ENCODE data around the gene KCNK10. TPM values are rescaled to one million over a fixed set of nuclear protein-coding genes. Genes with fewer than 3 reads are reported as not detected.

Gene KCNK10
- total RNA-seq, 1 donor from 2014 or later: not detected

DNA sequence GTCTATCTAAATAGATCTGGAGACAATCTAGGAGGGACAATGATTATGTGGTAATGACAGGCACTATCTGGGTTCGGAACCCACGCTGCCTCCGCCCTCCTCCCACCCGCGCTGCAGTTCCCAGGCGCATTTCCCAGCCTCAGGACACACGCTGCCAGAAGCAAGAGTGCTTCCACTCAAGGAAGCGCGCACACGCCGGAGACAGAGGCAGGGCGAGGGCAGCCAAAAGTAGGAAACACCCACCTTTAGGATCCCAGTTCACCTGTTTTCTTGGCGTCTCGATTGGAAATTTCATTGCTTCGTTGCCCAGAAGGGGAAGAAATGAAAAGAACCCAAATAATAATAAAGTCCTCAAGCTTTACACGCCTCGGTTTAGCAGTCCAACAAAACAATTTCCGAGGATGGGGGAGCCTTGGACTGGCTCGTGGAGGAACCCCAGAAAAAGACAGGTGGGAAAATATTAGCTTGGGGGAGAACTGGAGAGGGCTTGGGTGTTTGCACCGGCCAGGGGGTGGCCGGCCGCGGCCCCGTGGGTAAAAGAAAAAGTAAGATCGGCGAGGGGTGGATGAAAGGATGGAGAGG lies 474 bp downstream of the KCNK10 start:
- DNase-seq (ENCODE audit: low spot score) (no peak), ATAC-seq (no peak)

DNA sequence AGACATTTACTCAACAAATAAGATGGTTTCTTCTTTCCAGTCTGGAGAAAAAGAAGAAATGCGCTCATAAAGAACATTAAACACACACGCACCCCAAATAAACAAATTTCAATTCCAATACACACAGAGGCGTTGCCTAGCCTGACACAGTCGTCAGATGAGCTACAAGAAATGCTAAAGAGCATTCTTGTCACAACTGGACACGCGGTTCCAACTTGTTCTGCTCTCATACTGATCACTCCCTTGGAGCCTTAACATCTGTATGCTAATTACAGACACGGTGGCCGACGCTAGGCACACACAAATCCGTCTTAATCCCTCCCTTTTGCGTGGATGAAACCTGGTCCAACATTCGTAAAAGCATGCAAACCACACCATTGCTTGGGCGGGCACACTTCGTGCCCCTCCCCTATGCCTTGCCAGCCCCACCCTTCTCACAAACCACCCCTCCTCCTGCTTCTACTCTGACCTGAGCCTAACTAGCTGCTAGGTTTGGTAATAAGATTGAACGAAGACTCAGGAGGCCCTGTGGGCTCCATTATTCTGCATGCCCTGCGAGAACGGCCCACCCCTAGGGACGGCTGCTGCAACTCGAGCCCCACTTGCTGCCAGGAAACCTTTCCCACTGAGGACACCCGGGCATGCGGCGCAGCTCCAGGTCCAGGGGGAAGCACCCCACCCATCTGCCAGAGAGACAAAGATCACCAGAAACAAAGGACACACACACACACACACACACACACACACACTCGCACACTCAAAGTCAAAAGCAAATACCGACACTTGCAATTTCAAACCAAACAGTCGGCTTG lies 1.2 kb downstream of the KCNK10 start:
- DNase-seq (ENCODE audit: low spot score) (no peak), ATAC-seq (no peak)

DNA sequence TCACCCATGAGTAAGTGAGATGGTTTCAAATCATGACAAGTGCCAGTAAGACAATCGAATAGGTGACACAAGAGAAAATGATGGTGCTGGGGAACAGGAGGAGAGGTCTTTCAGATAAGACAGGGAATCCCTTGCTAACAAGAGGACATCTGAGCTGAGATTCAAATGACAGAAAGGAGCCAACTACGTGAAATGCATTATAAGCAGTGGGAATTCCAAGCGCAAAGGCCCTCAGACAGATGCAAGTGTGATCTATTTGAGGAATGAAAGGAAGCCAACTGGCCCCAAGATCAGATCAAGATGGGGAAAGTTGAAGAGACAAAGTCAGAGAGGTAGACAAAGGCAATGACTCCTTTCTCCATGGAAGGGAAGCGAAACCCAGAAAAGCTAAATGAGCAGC lies 4.7 kb downstream of the KCNK10 start:
- ATAC-seq (no peak), DNase-seq (ENCODE audit: low spot score) (no peak)

DNA sequence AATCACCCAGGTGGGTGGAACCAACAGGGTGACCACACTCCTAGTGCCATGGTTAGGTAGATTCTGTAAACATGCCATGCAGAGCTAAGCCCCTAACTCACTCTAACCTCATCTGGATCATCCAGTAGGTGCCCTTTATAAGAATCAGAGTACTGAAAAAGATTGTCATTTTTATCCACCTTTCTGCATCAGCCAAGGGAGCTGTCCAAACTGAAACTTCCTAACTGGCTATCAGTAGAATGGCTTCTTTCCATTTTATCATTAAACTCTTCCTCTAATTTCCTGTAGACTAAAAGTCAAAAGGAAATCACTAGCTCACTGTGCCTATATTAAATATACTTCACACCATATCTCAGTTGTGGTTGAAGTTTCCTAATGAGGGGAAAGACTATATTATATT lies 6.5 kb downstream of the KCNK10 start:
- no peak for DNase-seq (ENCODE audit: low spot score)
- no peak for ATAC-seq

DNA sequence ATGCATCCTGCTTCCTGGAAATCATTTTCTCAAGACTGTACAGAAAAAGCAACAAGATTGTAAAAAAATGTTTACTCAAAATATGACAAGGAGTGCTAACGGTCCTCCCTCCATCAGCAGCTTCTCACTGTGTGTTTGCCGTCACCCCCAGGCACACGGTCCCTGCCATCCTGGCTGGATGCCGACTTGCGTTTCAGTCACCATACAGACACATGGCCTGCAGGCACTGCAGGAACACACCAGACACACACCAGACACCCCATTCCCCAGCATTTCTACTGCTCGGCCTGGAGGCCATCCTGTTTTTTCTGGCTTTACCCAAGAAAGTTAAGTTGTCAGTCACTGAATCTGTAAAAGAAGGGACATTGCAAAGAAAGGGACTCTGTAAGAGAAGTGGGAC lies 10.8 kb downstream of the KCNK10 start:
- ATAC-seq (no peak), DNase-seq (ENCODE audit: low spot score) (no peak)

DNA sequence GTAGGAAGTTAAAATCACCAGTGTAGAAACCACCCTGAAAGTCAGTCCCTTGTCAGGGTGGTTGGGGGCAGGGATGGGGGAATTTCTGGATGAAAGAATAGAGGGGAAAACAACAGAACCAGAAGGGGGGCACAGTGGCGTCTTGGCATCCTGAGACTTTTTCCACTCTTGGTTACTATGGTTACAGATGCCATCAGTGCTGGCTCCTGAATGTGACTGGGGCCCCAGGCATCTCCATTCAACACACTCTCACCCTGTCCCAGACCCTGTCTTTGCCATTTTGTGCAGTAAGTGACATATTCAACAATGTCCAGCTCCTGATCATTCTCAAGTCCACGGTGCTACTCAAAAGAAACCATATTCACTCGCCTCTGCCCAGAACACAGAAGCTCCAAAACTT lies 11.3 kb downstream of the KCNK10 start:
- DNase-seq (ENCODE audit: low spot score) (no peak), ATAC-seq (no peak)

DNA sequence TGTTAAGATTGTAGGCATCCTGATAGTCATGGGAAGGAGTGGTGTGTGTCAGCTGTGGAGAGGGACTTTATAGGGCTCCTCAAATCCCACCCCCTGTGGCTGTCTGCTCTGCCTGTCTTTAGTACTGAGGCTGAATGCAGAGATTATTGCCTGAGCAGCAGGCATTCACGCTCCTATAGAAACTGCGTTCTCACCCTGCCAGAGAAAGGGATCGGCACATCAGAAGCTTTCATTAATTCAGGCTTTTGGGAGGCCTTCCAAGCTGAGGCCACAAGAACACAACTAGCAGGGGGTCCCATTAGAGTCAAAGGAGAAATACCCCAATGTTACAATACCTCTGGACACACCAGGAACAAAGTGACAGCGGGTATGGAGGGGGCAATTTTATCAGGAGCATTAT lies 12.6 kb downstream of the KCNK10 start:
- ATAC-seq: no peak

DNA sequence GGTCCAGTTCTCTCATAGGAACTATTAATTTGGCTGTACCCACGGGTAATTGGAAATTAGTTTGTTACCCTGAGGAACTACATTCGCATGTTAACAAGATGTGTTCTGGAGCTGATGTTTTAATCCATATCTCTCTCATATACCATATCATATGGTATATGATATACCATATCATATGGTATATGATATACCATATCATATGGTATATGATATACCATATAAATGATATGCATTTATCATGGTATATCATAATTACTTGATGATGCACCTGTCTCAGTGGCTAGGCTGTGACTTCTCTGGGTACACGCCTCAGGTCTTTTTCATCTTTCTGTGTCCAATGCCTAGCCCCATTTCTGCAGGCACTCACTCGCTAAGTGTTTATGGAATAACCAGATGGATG lies 13.0 kb downstream of the KCNK10 start:
- ATAC-seq (no peak), DNase-seq (ENCODE audit: low spot score) (no peak)

More for the DNA sequence above, 12.6 kb downstream of the KCNK10 start:
- no peak for DNase-seq (ENCODE audit: low spot score)

DNA sequence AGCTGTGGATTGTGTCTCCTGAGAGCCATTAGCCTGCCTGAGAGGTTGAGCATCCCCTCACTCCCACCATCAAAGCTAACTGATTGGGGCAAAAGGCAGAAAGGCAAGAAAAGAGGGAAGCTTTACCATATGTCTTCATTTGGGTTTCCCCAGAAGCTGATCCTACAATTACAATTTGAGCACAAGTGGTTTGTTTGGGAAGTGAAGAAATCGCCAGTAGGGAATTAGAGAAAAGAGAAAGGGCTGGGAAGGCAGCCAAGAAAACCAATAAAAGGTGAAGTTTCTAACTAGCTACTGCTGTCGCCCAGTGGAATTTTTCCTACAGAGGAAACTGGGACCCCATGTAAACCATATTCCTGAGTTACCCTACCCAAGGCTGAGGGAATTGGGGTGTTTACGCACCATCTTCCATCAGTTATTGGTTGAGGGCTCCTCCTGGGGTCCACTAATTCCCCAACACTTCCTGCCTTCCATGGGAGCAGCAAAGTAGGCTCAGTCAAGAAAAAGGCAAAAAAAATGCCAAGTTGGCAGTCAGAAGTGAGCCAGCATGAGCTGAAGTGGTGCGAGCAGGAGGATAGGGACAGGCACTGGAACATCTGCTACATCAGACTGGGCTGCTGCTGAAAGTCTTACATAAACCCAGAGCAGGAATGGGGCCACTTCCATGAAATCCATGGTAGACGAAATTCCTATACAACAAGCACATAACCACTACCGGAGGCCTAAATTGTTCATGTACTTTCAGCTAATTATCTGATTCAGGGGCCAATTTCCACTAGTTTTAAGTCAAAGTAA lies 17.3 kb downstream of the KCNK10 start:
- ATAC-seq: peak; percentile 39
- DNase-seq (ENCODE audit: low spot score): no peak

DNA sequence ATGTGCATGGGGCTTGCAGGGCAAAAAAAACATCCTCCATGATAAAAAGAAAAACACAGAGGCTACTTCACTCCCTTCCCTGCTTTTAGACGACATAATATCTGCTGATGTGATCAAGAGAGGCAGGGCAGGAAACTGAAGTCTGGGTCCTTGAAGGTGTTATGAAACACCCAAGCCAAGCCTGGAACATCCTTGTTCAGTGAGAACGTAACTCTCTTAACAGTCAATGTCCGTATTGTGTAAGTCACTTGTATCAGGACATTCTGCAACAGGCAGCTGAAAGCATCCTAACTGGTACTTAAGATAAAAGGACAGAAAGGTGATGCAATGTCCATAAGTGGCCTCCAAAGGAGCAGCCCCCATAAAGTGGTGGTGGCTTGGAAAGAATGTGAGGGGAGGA lies 20.0 kb downstream of the KCNK10 start:
- DNase-seq (ENCODE audit: low spot score) (no peak), ATAC-seq (no peak)

DNA sequence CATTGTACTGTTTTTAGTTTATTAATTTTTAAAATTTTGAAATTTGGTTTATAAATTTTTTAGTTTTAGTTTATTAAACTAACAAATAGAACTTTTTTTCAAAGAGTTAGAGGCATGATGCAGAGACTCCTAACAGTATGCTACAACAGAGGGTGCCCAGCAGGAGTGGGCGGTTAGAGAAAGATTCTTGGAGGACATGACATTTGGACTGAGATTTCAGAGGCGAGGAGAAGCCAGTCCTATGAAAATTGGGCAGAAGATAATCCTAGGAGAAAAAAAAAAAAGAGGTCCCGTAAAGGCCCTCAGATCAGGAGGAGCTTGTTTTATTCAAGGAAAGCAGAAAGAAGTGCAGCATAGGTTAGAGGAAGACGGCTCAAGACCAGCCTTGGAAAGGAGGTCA lies 21.7 kb downstream of the KCNK10 start:
- ATAC-seq: no peak

DNA sequence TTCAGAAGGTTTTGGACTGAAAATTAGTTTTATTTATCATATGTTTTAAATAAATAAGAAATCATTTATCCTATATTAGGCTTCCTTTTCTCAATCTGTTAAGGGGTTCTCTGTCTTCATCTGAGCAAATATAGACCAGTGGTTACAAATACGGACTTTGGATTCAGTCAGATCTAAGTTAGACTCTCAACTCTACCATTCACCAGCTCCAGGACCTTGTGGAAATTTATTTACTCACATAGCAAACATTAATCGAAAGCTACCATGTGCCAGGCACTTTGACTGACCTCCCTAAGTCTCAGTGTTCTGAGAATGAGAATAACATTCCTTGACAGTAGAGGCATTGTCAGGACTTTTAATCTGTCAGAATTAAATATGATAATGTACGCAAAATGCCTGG lies 22.3 kb downstream of the KCNK10 start:
- ATAC-seq: peak; percentile 90
- DNase-seq (ENCODE audit: low spot score): no peak

More for the DNA sequence above, 21.7 kb downstream of the KCNK10 start:
- no peak for DNase-seq (ENCODE audit: low spot score)

DNA sequence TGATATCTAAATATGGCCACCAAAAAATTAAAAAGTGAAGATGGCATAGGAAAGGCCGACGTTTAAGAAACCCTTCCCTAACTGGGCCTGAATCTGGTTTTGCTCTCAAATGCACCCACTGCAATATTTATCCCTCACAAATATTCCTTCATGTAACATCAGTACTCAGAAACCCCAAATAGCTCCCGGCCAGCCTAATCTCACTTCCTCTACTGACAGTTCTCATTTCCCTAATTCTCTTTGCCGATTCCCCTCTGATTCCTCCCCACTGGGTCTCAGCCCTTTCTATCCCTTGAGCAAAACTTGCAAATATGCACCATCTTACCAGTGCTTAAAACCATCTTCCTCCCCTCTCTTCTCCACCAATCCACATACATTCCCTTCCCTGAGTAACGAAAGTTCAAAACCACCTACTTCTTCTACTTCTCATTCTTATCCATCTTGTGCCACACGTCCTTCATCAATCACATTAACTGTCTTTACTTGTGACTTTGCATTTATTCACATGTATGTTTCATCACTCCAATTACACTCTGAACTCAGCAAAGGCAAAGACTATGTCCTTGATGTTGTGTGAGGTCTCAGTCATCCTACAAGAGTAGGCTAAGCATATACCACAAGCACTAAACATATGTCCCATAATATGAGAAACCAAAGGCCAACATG lies 23.1 kb downstream of the KCNK10 start:
- no peak for DNase-seq (ENCODE audit: low spot score)
- ATAC-seq: peak; percentile 23

DNA sequence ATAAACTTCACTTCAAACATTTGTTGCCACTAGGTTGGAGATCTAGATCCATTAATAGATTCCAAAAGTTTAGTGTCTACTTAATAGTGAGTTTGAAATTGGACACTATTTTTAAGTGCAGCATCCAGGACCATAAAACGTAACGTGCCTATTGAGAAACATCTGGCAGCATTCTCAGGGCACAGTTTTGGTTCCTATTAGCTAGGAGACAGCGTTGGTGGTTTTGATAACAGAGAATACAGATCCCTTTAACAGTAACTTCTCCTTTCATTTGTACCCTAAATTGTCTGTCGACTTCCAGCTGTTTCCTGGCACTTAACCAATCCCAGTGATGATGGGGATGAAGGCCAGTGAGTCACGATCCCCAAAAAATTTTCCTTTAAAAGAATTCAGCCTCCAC lies 25.8 kb downstream of the KCNK10 start:
- peak; percentile 64 for ATAC-seq
- no peak for DNase-seq (ENCODE audit: low spot score)

DNA sequence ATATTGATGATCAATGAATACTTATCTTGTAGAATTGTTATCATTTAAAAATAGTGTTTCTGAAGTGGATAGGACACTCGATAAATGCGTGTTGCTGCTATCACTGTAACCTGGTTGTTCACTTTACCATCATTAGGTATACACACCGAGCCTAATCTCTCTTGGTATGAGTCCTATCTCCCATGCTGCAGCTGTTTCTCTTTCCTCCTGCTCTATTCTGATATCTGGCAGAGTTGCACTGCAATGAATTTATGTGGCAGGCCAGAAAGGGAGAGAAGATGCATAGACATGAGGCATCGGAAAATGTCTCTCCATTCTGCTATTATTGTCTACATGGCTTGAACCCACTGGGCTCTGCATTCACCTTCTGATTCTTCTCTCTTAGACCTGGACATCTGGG lies 26.7 kb downstream of the KCNK10 start:
- no peak for DNase-seq (ENCODE audit: low spot score)
- no peak for ATAC-seq

DNA sequence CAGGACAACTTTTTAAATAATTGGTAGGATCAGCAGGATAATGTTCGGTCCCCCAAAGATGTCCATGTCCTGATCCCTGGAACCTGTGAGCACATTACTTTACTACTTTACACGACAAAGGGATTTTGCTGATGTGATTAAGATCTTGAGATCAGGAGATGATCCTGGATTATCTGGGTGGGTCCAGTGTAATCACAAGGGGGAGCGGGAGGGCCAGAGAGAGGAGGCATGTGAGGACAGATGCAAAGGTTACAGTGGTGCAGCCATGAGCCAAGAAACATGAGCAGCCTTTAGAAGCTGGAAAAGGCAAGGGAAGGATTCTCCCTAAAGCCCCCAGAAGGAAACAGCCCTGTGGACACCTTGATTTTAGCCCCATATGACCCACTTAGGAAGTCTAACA lies 33.1 kb downstream of the KCNK10 start:
- ATAC-seq: no peak
- no peak for DNase-seq (ENCODE audit: low spot score)

DNA sequence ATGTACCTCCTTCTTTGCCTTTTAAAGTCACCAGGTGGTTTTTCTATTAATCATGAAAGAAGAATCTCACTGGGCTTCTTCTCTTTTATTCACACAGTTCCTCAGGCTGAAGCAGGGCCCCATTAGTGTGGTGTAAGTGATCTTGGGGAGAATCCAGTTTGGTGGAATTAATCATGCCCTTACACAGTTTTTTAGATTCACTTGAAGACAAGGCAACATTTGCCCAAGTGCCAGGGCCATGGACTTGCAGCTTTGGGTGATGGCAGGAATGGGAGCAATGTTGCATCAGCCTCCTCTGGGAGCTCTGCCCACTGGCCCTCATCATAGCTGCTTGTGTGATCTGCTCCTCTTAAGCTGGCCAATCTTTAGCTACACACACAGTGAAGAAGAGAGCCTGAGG lies 33.8 kb downstream of the KCNK10 start:
- ATAC-seq (peak; percentile 100), DNase-seq (ENCODE audit: low spot score) (peak; percentile 78)

DNA sequence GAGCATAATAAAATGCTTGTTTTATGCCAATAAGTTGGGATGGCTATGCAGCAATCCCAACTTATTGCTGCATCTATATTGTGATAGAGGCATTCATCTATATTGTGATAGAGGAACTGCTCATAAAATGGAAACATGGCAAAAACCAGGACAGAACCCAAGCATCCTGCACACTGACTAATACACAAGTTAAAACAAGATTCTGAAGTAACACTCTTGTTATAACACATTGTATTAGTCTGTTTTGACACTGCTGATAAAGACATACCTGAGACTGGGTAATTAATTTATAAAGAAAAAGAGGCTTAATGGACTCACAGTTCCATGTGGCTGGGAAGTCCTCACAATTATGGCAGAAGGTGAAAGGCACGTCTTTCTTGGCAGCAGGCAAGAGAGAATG lies 36.8 kb downstream of the KCNK10 start:
- ATAC-seq (no peak), DNase-seq (ENCODE audit: low spot score) (no peak)

DNA sequence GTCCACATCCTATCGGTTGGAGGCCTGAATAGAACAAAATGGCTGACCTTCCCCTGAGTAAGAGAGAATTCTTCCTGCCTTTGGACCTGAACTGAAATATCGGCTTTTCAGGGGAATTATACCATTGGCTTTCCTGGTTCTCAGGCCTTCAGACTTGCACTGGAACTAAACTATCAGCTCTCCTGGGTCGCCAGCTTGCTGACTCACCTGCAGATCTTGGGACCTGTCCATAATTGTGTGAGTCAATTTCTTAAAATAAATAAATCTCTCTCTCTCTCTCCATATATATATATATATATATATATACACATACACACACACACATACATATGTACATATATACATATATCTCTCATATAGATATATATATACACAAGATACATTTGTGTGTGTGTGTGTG lies 41.6 kb downstream of the KCNK10 start:
- ATAC-seq (no peak), DNase-seq (ENCODE audit: low spot score) (no peak)

DNA sequence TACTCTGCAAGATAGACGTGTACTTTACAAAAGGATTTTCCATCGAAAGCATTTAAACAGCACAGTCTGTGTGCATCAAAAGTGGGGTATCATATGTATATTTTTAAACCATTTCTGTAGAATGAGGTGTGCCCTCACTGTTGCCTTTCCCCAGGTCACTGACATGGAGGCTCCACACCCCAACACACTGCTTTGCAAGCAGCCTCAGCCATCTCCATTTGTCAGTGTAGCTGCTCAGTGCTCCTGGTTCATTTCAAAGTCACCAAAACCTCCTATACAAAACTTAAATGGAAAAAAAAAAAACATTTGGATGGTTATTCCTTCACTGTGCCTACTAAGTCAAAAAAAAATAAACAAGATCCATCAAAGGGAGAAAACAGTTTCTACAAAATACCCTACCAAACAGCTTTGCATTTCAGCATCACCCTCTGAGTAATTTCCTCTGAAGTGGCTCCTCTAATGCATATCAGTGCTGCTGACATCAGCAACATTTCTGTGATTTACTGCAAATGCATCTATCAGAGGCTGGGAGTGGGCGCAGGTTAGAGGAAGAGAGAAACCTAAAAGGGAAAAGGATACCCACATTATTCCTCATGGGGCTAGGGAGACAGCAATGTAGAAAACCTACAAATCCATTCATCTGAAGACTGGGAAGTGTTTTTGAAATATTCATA lies 46.0 kb downstream of the KCNK10 start:
- no peak for DNase-seq (ENCODE audit: low spot score)
- no peak for ATAC-seq

All from left lobe of liver (tissue), 2 donors.